GM18951 (cell line): Measurements from ENCODE around the gene DNAJC25.

Experiments used
- POLR2A ChIP-seq: IDR thresholded peaks from 4 replicates; pipeline ENCODE4 v1.6.1; 2011; ENCODE audit warnings: mild to moderate bottlenecking; ENCODE audit not compliant: insufficient read length, insufficient read depth; ENCODE audit errors: extremely low read depth
- in situ Hi-C: fragments of 300-500 bp; cut with MboI; formaldehyde crosslinking; loops from one replicate; pipeline ENCODE4 v1.12.0; 2022; ENCODE audit warnings: low sequenced_read_pairs, mixed read lengths, inconsistent platforms; ENCODE audit not compliant: unreplicated experiment

The DNAJC25 gene

DNA sequence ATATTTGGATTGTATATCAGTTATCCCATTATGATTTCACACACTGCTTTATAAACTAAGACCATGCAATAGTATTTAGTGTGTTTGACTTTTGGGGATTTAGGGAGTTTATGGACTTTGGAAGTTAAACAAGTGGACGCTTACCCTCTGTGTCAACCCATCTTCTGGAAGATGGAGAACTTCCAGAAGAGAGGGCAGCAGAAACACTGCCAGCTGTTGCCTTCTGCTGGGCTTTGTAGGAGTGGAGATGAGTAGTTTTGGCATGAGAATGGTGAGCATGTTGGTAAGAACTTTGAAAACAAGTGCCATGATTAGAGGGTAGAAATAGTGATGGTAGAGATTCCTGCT lies 2.2 kb downstream of the DNAJC25 start:
- in situ Hi-C loops = no loop called here
- TF ChIP-seq POLR2A = no peak

DNA sequence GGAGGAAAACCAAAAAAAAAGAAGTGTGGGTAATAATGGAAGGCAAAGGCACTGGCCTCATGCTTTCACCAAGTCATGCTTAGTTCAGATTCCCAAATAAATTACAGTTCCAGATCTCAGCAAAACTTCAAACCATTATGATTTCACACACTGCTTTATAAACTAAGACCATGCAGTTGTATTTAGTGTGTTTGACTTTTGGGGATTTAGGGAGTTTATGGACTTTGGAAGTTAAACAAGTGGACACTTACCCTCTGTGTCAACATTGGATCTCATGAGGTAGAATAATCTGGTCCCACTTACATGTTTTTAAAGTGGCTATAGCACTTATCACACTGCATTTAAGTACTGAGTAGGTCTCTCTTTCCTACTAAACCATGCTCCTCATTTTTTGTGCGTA lies 3.7 kb downstream of the DNAJC25 start:
- in situ Hi-C loops = no loop called here
- TF ChIP-seq POLR2A = no peak

DNA sequence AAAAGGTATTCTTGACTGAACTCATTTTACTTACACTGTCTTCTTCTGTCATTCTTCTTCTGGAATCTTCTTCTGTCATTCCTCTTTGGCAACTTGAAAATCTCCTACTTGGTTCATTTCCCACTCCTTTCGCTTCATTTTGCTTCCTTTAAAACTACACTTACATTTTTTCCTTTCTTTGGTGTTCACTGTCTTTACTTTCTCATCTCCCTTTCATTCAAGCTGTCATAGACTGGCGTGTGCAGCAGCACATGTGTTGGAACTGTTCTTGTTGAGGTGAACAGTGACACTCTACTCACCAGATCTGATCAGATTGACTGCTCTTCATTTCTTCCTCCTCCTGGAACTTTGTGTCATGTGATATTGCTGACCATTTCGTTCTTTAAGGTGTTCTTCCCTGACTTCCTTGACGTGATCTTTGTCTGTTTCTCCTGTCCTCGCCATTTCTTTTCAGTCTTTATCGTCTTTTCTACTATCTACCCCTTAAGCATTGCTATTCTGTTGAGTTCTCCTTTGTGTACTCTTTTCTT lies 6.4 kb downstream of the DNAJC25 start:
- in situ Hi-C loops = no loop called here

DNA sequence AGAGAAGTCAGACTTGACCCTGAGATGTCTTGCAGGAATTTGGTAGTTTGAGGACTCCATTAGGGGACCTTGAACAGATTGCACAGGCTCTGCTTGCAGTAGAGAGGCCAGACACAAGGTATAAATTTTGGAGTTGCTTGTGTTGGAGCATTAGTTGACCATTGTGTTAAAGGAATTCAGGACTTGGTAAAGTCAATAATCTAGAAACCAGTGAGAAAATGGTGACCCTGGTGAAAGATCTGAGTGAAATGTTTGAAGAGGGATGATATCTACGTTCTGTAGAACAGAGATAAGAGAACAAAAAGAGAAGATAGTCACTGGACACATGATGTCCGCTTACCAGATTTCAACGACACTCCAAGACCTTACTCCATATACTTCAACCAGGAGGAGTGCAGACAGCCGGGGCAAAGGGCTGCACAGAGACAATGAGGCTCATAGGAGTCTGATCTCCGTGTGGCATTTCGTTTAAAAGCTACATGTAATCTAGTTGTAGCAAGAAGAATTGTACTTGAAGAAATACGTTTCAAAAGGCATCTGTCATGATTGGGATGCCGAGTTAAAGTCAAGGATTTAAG lies 13.2 kb downstream of the DNAJC25 start:
- in situ Hi-C loops = no loop called here
- TF ChIP-seq POLR2A = no peak

More for the DNA sequence above, 6.4 kb downstream of the DNAJC25 start:
- no peak for TF ChIP-seq POLR2A

DNA sequence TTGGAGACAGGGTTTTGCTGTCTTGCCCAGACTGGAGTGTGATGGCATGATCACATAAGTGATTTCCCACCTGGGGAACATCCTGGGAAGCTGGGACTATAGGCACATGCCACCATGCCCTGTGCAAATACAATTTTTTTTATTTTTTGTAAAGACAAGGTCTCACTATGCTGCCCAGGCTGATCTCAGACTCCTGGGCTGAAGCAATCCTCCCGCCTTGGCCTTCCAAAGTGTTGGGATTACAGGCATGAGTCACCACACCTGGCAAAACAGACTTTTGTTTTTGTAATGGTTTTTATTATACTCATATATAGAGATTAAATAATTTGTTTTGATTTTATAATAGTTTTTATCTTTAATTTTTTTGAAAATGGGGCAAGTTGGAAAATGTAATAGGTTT lies 14.7 kb downstream of the DNAJC25 start:
- TF ChIP-seq POLR2A = no peak
- in situ Hi-C loops = no loop called here

DNA sequence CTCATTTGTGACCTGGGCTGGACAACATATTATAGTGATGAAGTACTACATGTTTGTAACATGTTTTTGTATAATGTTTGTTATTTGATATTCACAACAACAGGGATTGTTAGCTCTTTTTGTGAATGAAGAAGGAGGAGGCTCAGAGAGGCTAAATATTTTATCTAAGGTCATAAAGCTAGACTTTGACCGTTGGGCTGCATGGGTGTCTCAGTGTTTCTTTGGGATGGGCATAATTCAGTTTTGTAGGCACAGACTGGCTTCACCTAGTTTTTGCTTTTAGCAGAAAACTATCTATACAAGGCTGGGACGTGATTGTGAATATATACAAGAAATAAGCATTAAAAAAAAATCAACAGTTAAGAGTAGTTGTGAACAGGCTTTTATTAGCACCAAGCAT lies 15.3 kb downstream of the DNAJC25 start:
- in situ Hi-C loops = no loop called here
- TF ChIP-seq POLR2A = no peak

DNA sequence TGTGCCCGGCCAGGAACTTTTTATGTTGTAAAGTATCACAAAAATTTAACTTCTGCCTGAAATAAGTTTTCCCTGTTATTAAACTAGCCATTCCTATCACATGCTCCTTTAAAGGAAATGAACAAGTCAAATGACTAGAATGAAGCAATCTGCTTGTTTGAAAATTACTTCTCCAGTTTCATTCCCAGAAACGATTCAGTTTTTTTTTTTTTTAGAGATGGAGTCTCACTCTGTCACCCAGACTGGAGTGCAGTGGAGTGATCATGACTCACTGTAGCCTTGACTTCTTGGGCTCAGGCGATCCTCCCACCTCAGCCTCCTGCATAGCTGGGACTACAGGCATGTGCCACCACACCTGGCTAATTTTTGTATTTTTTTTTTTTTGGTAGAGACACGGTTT lies 16.9 kb downstream of the DNAJC25 start:
- TF ChIP-seq POLR2A = no peak
- in situ Hi-C loops = no loop called here

DNA sequence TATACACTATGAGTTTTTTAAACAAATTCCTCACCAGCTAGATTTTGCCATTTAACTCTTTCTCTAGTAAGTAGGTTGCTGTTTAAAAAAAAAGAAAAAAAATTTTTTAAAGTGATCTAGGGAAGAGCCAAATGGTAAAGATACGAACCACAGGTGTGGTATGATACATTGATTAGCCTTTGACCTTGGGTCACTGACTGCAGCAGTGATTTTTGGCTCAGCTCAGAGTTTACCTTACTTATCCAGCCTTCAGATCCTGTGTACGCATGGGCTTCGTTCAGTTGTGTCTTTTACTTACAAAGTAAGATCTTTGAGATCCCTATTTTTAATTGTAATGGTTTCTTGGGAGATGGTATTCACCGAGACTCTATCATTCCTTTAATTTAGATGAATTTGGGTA lies 17.9 kb downstream of the DNAJC25 start:
- no peak for TF ChIP-seq POLR2A
- in situ Hi-C loops = no loop called here

DNA sequence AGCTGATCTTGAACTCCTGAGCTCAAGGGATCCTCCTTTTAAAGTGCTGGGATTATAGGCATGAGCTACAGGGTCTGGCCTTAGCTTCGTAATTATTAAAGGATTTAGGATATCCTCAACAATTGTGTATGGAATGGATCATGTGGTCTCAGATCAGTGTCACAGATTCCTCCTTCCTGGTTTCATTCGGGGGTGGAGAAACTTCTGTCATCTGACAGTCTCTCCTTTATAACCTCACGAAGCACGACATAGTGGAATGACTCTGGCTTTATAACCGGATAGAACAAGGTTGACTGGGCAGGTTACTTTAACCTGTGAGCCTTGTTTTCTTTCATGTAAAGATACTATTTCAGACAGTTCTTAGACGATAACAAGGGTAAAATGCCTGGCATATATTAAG lies 25.9 kb downstream of the DNAJC25 start:
- TF ChIP-seq POLR2A = no peak
- in situ Hi-C loops = no loop called here

DNA sequence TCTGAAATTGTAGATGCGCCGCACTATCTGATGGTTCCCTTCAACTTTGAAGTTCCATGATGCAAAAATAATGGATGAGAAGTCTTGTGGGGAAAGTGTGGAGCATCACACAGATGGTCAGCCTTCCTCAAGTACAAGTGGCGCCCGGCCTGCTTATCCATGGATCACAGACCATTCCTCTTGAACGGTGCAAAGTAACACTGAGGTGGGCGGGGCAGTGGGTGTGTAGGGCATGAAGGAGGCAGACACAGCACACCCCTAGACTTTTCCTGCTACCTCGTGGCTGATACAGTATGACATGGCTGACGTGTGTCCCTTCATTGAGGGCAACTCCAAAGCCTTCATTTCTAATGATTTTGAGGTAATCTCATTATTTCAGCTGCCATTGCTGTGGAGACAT lies 27.8 kb downstream of the DNAJC25 start:
- in situ Hi-C loops = no loop called here

DNA sequence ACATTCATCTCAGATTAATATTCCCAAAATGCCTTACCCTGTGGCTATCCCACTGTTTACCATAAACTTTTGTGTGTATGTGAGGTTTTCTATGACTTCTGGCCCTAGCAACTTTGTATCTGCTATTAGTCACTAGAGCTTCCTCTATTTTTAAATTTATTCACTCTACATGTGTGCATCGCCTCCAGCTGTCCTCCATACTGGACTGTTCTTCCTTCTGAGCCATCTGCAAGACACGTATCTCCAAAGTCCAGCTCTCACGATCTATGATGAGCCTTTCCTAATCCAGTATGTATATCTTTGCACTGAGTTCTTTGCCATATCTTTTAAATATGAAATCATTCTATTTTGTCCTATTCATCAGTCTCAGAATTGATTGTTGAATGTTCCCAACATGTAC lies 28.6 kb downstream of the DNAJC25 start:
- no peak for TF ChIP-seq POLR2A
- in situ Hi-C loops = no loop called here

More for the DNA sequence above, 27.8 kb downstream of the DNAJC25 start:
- TF ChIP-seq POLR2A = no peak

DNA sequence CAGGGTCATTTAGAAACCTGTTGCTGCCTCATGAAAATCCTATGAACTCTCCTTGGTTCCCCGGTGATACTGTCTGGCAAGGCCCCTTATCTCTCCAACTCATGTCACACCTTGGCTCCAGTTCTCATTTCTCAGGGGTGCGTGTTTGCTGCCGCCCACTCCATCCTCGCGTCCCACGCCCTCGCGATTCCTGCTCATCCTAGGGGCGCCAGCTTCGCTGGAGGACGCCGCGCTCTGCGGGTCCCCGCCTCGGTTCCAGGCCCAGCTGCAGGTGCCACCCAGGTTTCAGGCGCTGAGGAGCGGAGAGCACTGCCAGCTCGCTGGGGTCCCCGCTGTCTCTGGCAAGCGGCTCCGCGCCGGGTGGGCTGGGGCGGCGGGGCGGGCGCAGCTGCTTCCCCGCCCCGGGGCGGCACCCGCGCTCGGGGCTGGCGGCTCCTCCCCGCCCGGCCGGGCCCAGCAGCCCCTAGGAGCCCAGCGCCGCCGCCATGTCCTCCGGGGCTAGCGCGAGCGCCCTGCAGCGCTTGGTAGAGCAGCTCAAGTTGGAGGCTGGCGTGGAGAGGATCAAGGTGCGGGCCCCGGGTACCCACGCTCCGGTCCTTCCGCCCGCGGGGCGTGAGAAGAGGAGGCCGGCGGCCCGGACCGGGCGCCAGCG lies 30.1 kb downstream of the DNAJC25 start, which contains the start of gene GNG10:
GNG10 (plus strand) TSS at position 456 of the 652 bp plus-strand sequence; CDS start at position 486, 30 bp downstream.
- in situ Hi-C loops = no loop called here
- TF ChIP-seq POLR2A = peak; percentile 66

DNA sequence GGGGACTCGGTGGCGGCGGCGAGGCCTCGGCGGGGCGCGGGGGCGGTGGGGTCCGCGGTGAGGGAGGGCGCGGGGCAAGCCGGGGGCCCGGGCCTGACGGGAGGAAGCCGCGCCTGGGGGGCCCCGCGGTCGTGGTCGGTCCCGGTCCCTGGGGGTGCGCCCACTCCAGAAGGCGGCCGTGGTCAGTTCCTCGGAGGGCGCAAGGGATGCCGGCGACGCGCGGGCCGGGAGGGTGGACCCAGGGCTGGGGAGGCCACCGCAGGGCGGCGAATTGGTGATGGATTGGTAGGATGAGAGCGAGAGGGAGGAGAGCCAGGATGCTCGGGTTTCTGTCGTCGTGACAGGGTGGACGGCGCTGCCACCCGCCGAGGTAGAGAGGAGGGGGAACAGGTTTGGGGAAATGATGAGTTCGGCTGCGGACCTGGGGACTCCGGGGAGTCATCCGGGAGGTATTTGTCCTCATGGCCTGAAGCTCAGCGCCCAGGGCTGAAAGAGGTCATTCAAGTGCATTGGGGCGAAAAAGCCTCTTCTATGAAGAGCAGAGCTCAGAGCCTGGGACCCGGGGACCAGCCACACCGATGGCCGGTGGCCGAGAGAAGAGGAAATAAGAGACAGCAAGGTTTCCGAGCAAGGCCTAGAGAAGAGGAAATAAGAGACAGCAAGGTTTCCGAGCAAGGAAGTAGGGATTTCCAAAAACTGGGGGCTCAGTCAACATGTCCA lies 30.8 kb downstream of the DNAJC25 start:
- TF ChIP-seq POLR2A = no peak
- in situ Hi-C loops = no loop called here
